K562 (cell line): Measurements from ENCODE around the gene CFHR2.
"Not testable (repeated sequence)": the region's sequence is repeated elsewhere in the genome, so short reads cannot be mapped to it uniquely, and the experiment has no call there.

ENCODE experiments used
- ATF2 ChIP-seq: sonication (generic); formaldehyde crosslinking; IDR thresholded peaks from 2 replicates; pipeline ENCODE4 v1.8.1; 2022; ENCODE audit warnings: missing genetic modification reagents
- CTCF ChIP-seq, 3 experiments: IDR thresholded peaks in 2 of 3; conservative IDR thresholded peaks in 1 of 3; 2 replicates each; pipeline ENCODE4 v1.5.1; 2011 to 2012; ENCODE audit warnings: low read length in 3 of 3, mild to moderate bottlenecking in 3 of 3, control low read depth in 2 of 3, improper control_type of control experiment in 1 of 3, inconsistent platforms in 1 of 3, low read depth in 1 of 3, mixed read lengths in 1 of 3, moderate library complexity in 1 of 3; ENCODE audit not compliant: insufficient read depth in 2 of 3
- FOXP1 ChIP-seq: sonication (generic); formaldehyde crosslinking; IDR thresholded peaks from 2 replicates; pipeline ENCODE4 v1.8.0; 2022; ENCODE audit warnings: mild to moderate bottlenecking, missing genetic modification reagents
- MEF2D ChIP-seq: conservative IDR thresholded peaks from 2 replicates; pipeline ENCODE4 v1.6.1; 2016; ENCODE audit warnings: low read depth, missing genetic modification characterization, missing compliant biosample characterization
- RBBP5 ChIP-seq: fragments of 200-600 bp; sonication (generic); IDR thresholded peaks from 2 replicates; pipeline ENCODE4 v1.6.1; 2012; ENCODE audit warnings: borderline replicate concordance, mild to moderate bottlenecking, low read length, control low read depth, inconsistent platforms; ENCODE audit not compliant: insufficient read depth, poor library complexity, severe bottlenecking
- TAF1 ChIP-seq: IDR thresholded peaks from 2 replicates; pipeline ENCODE4 v1.6.1; 2011; ENCODE audit warnings: mild to moderate bottlenecking, low read length, moderate library complexity; ENCODE audit not compliant: insufficient read depth, control insufficient read depth, severe bottlenecking; ENCODE audit errors: extremely low read depth
- TEAD4 ChIP-seq, 2 experiments: sonication (generic) in 1 of 2; formaldehyde crosslinking in 1 of 2; IDR thresholded peaks; 2 replicates each; pipeline versions ENCODE4 v1.6.1 to v1.8.0; 2012 to 2022; ENCODE audit warnings: borderline replicate concordance in 1 of 2, inconsistent platforms in 1 of 2, low read length in 1 of 2, mild to moderate bottlenecking in 1 of 2, missing genetic modification reagents in 1 of 2

GRCh38 chr1:196926839-196927238 lies 16.7 kb upstream of the CFHR2 start:
- TF ChIP-seq FOXP1 (CRISPR knock-in tag); ATF2 (CRISPR knock-in tag); RBBP5; TAF1; TEAD4 (IDR thresholded peaks at IDR 0.05; ENCODE audit: low read length); TEAD4 (CRISPR knock-in tag; IDR thresholded peaks at IDR 0.05; ENCODE audit: borderline replicate concordance); CTCF (IDR thresholded peaks at IDR 0.05 in 2 of 3, conservative IDR thresholded peaks at IDR 0.05 in 1 of 3; ENCODE audit: insufficient read depth in 2 of 3, low read depth in 1 of 3, low read length in 3 of 3); MEF2D (tag): not testable (repeated sequence)
